Tibial artery (tissue), 4 donors: ENCODE results near the gene IGLL5.

Source experiments
- DNase-seq, 2 donors: peaks; one replicate each; pipeline ENCODE4 v3.0.0-alpha.2; 2019
- H3K27ac ChIP-seq, 2 donors: fragments of 200-600 bp; sonication (generic) in 1 of 2; 1 replicate in 1 of 2; 2 replicates in 1 of 2; pipeline ENCODE4 v1.5.1; 2018 to 2019; ENCODE audit warnings: mild to moderate bottlenecking in 1 of 2
- H3K27me3 ChIP-seq, 2 donors: fragments of 200-600 bp; sonication (generic) in 1 of 2; one replicate each; pipeline versions ENCODE4 v1.5.1 to v1.6.0; 2016 to 2019
- H3K36me3 ChIP-seq, 3 donors: fragments of 200-600 bp; sonication (generic) in 2 of 3; one replicate each; pipeline ENCODE4 v1.5.1; 2016 to 2019; ENCODE audit warnings: mild to moderate bottlenecking in 2 of 3
- H3K4me1 ChIP-seq, 4 donors: fragments of 200-600 bp; sonication (generic) in 2 of 4; 1 replicate in 3 of 4; 2 replicates in 1 of 4; pipeline ENCODE4 v1.5.1; 2016 to 2019
- H3K4me3 ChIP-seq, 2 donors: fragments of 200-600 bp; sonication (generic) in 1 of 2; 1 replicate in 1 of 2; 2 replicates in 1 of 2; pipeline ENCODE4 v1.5.1; 2018 to 2019; ENCODE audit warnings: mild to moderate bottlenecking in 2 of 2
- H3K9me3 ChIP-seq, 3 donors: fragments of 200-600 bp; sonication (generic) in 1 of 3; one replicate each; pipeline ENCODE4 v1.5.1; 2016 to 2019
- intact Hi-C: fragments of 100-400 bp; cut with DNase I; formaldehyde crosslinking; loops from one replicate; pipeline ENCODE4 v1.15.0; 2023; ENCODE audit warnings: low total_unique reads
- TF ChIP-seq, protein P1 (sequence below), 2 experiments: fragments of 200-600 bp in 1 of 2; fragments of 450-650 bp in 1 of 2; IDR thresholded peaks; one replicate each; pipeline ENCODE4 v1.5.1; 2017 to 2019; ENCODE audit warnings: antibody characterized with exemption in 2 of 2, mild to moderate bottlenecking in 1 of 2, moderate library complexity in 1 of 2

The IGLL5 gene

DNA sequence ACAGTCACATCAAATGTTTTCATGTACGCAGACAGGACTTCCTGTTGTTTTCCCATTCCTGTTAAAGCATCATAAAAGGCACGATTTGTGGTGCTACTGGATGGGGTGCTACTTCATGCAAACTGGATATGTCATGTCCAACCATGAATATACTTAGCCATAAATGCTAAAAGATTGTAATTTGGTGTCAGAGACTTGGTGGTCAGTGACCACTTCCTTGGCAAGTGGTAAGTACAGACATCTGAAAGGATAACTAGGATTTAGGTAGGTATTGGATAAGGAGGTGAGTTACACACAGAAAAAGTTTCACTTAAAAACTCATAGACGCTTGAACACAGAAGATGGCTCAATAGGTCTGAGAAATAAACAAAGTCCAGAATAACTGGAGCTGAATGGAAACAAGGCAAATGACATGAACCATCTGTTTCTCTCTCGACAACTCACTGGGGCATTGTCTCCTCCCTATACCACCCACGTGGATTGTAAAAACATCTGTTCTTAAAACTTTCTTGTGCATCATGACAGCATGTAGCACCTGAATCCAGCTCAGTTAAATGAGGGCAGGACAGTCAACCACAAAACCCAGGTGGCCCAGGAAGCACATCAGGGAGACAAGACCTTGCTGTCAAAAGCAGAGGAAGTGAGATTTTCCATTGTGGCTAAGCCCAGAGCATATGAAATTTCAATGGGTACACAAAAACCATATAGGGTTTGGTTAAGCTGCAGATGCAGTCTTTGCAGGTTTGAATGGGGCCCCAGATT, 22.1 kb upstream of the IGLL5 start:
- Histone ChIP-seq H3K27me3 (no peaks in the 10 kb centered on the region), H3K9me3 (no peaks in the 10 kb centered on the region), H3K4me1 (no peaks in the 10 kb centered on the region), H3K27ac (no peak overlapping the region), H3K4me3 (no peak overlapping the region), H3K36me3 (no peaks in the 10 kb centered on the region)
- TF ChIP-seq, protein P1, sequence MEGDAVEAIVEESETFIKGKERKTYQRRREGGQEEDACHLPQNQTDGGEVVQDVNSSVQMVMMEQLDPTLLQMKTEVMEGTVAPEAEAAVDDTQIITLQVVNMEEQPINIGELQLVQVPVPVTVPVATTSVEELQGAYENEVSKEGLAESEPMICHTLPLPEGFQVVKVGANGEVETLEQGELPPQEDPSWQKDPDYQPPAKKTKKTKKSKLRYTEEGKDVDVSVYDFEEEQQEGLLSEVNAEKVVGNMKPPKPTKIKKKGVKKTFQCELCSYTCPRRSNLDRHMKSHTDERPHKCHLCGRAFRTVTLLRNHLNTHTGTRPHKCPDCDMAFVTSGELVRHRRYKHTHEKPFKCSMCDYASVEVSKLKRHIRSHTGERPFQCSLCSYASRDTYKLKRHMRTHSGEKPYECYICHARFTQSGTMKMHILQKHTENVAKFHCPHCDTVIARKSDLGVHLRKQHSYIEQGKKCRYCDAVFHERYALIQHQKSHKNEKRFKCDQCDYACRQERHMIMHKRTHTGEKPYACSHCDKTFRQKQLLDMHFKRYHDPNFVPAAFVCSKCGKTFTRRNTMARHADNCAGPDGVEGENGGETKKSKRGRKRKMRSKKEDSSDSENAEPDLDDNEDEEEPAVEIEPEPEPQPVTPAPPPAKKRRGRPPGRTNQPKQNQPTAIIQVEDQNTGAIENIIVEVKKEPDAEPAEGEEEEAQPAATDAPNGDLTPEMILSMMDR (IDR thresholded peaks at IDR 0.05) = no peak
- DNase-seq = no peak
- intact Hi-C loops = no loop called here

DNA sequence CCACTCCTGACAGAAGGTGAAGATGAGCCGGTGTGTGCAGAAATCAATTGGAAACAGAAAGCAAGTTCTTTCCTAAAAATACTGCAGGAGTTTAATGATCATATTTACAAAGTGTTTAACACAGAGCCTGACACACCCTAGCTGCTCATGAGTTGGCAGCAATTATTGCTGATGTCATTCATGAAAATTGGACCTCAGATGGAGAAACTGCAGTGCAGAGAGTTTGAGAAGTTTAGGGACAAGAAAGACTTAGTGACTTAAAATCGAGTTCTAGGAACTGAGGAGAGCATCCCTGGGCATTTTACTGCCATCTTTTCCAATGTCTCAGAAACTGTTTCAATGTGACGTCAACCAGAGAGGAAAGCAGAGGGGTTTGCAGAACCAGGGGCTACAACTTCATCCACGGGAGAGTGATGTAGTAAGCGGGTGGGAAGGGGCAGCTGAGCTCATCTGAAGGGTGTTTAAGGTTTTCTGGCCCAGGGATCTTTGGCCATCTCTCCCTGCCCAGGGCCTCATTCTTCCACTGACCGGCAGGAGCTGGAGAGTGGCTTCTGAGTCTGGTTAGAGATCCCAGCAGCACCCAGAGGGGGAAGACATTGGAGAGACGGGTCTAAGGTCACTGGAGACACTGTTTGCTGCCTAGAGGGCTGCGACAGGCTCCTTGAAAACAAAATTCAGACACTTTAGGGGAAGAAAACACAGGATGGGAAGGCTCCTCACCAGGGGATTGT, 21.1 kb upstream of the IGLL5 start:
- no peak for DNase-seq

DNA sequence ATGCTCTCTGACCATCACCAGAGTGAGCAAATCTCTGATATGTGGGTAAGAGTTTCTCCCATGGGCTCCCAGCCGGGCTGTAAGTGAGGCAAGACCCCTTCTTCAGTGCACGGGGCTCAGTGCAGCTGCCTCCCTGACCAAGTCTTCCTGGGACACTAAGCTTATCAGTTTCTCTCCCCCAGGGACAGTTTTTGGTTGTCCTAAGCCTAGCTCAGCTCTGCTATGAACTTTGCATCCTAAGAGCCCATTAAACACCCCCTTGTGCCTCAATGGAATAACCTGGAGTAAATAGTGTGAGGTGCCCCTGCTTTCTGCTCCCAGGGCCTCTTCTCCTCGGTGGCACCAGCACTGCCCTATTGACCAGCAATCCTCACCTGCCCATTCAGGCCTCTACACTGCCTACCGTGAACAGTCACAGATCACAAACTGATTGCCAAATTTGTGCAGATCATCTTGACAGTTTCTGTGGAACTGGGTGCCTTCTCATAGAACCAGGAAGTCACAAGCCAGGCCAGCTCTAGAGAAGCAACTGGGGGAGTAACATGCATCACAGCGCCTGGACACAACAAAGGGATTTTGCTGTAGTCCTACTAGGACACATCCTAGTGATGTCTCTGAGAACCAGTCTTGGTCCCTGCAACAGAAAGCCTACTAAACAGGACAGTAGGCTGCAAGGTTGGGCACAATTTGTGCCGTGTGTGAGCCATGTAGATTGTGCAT, 19.5 kb upstream of the IGLL5 start:
- no peak for DNase-seq
- Histone ChIP-seq H3K4me1 (no peaks in the 10 kb centered on the region), H3K27ac (no peak overlapping the region), H3K9me3 (no peaks in the 10 kb centered on the region), H3K4me3 (no peak overlapping the region), H3K27me3 (peaks cover 0 to 11% of the 10 kb centered on the region in 2 donors), H3K36me3 (no peaks in the 10 kb centered on the region)
- TF ChIP-seq, protein P1 (IDR thresholded peaks at IDR 0.05) = no peak
- intact Hi-C loops = no loop called here

More for the DNA sequence above, 21.1 kb upstream of the IGLL5 start:
- no peaks in the 10 kb centered on the region for H3K4me1 ChIP-seq
- H3K27me3 ChIP-seq = peaks cover 0 to 3% of the 10 kb centered on the region in 2 donors
- intact Hi-C loops = no loop called here
- no peaks in the 10 kb centered on the region for H3K9me3 ChIP-seq
- TF ChIP-seq, protein P1 (IDR thresholded peaks at IDR 0.05) = no peak
- no peaks in the 10 kb centered on the region for H3K36me3 ChIP-seq
- no peak overlapping the region for H3K4me3 ChIP-seq
- no peak overlapping the region for H3K27ac ChIP-seq

DNA sequence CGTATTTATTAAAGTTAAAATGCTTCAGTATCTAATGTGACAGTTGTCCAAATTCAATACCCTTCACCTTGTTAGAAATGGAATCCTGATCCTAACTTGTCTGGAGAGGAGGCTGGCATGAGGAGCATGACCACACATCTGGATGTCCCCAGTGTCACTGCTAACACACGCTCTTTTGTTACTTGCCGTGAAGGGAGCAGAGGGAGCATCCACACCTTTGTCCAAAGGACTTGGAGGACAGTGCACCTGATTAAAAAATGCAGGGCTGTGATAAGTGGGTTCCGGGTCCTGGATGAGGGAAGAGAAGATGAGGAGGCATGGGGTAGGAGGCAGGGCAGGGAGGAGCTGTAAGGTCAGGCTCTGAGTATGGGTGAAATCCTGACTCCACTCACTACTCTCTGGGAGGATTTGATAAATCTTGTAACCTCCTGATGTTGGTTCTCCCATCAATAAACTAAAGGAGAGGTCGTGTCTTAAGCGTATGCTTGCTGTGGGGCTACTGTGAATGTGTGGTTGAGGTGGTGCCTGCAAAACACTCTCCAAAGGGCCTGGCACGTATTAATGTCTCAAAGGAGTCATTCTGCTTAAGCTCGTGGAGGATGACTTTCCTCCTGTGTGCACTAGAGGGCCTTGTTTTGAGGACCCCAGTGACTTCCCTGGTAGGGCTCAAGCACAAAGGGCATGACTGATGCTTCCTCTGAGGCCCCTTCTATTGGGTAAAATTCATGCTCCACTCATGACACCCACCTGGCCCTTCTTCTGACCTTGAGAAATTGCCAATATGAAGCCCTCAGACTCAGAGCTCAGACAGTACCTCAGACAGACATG, 16.8 kb upstream of the IGLL5 start:
- no peak for DNase-seq
- H3K9me3 ChIP-seq = peaks cover 0 to 10% (median 5%) of the 10 kb centered on the region in 3 donors
- TF ChIP-seq, protein P1 (IDR thresholded peaks at IDR 0.05) = no peak
- intact Hi-C loops = no loop called here
- H3K27ac ChIP-seq = no peak overlapping the region
- no peaks in the 10 kb centered on the region for H3K36me3 ChIP-seq
- H3K27me3 ChIP-seq = peaks cover 0 to 11% of the 10 kb centered on the region in 2 donors
- no peak overlapping the region for H3K4me3 ChIP-seq
- H3K4me1 ChIP-seq = no peaks in the 10 kb centered on the region
